B cell (primary cell): Measurements from ENCODE around the gene SRGAP1. TPM values are rescaled to one million over a fixed set of nuclear protein-coding genes. Genes with fewer than 3 reads are reported as not detected.

Experiments
- ATAC-seq: fragments of 200-7000 bp; cut with Tn5 transposase; one replicate; pipeline ENCODE4 v1.10.0; 2021; ENCODE audit warnings: low read depth, mild to moderate bottlenecking, moderate number of reproducible peaks, moderate library complexity
- CTCF ChIA-PET: fragments of 350-600 bp; sonication (Branson Sonifier 250); formaldehyde crosslinking; loops from one replicate; lab custom pipeline; 2021; ENCODE audit warnings: antibody characterized with exemption, inconsistent platforms; lab: Charles Lee
- POLR2A ChIA-PET: fragments of 350-600 bp; sonication (Branson Sonifier 250); formaldehyde crosslinking; loops from one replicate; lab custom pipeline; 2021; ENCODE audit warnings: antibody characterized with exemption; lab: Charles Lee
- DNase-seq: peaks from one replicate; pipeline ENCODE4 v3.0.0; 2013
- H2AFZ ChIP-seq: 2 replicates; pipeline ENCODE4 v1.6.1; 2012; ENCODE audit warnings: mild to moderate bottlenecking, low read depth, low read length; ENCODE audit not compliant: insufficient read depth, poor library complexity, severe bottlenecking
- H3K27ac ChIP-seq, 2 donors: 1 replicate in 1 of 2; 2 replicates in 1 of 2; pipeline ENCODE4 v1.5.1; 2012 to 2013; ENCODE audit warnings: low read length in 2 of 2, mild to moderate bottlenecking in 2 of 2, moderate library complexity in 1 of 2
- H3K27me3 ChIP-seq, 4 experiments: fragments of 200-600 bp in 1 of 4; sonication (generic) in 1 of 4; replicated peaks in 1 of 4; 1 replicate in 2 of 4; 2 replicates in 2 of 4; pipeline versions ENCODE4 v1.6.1 to v1.7.0; 2013 to 2016; ENCODE audit warnings: low read length in 3 of 4, mild to moderate bottlenecking in 2 of 4, mixed read lengths in 1 of 4, moderate library complexity in 1 of 4; ENCODE audit not compliant: insufficient read depth in 4 of 4, control insufficient read depth in 3 of 4; ENCODE audit errors: control extremely low read depth in 1 of 4
- H3K36me3 ChIP-seq, 2 experiments: replicated peaks in 1 of 2; 1 replicate in 1 of 2; 2 replicates in 1 of 2; pipeline versions ENCODE4 v1.6.1 to v1.7.1; 2013; ENCODE audit warnings: low read length in 1 of 2; ENCODE audit not compliant: insufficient read depth in 2 of 2, control insufficient read depth in 1 of 2; ENCODE audit errors: control extremely low read depth in 1 of 2, extremely low read depth in 1 of 2
- H3K4me1 ChIP-seq, 2 donors: fragments of 200-600 bp in 1 of 2; sonication (generic) in 1 of 2; 1 replicate in 1 of 2; 2 replicates in 1 of 2; pipeline versions ENCODE4 v1.5.1 to v1.6.1; 2013 to 2017; ENCODE audit warnings: low read length in 2 of 2; ENCODE audit not compliant: control insufficient read depth in 2 of 2, insufficient read depth in 2 of 2
- H3K4me2 ChIP-seq: replicated peaks from 2 replicates; pipeline ENCODE3; 2012; ENCODE audit warnings: mild to moderate bottlenecking, low read depth, low read length; ENCODE audit not compliant: poor library complexity, severe bottlenecking
- H3K4me3 ChIP-seq, 5 experiments: fragments of 200-600 bp in 1 of 5; sonication (generic) in 1 of 5; 1 replicate in 3 of 5; 2 replicates in 2 of 5; pipeline versions ENCODE4 v1.5.1 to v1.7.0; 2011 to 2016; ENCODE audit warnings: low read length in 4 of 5, mild to moderate bottlenecking in 4 of 5, low read depth in 2 of 5, control low read depth in 1 of 5, moderate library complexity in 1 of 5; ENCODE audit not compliant: insufficient read depth in 1 of 5; ENCODE audit errors: control extremely low read depth in 1 of 5, extremely low read depth in 1 of 5
- H3K79me2 ChIP-seq: fragments of 200-600 bp; sonication (generic); one replicate; pipeline ENCODE4 v1.6.0; 2016; ENCODE audit warnings: low read length; ENCODE audit not compliant: control insufficient read depth, insufficient read depth
- H3K9ac ChIP-seq: fragments of 200-600 bp; sonication (generic); 2 replicates; pipeline ENCODE4 v1.6.1; 2017; ENCODE audit warnings: mild to moderate bottlenecking, low read length, moderate library complexity
- H3K9me3 ChIP-seq, 3 donors: one replicate each; pipeline versions ENCODE4 v1.6.1 to v1.7.1; 2013; ENCODE audit warnings: low read length in 2 of 3; ENCODE audit not compliant: control insufficient read depth in 2 of 3, insufficient read depth in 1 of 3; ENCODE audit errors: control extremely low read depth in 1 of 3
- H4K20me1 ChIP-seq: 2 replicates; pipeline ENCODE4 v1.6.0; 2012; ENCODE audit warnings: mild to moderate bottlenecking, low read length; ENCODE audit not compliant: insufficient read depth, control insufficient read depth, poor library complexity, severe bottlenecking
- H3K27ac Mint-ChIP-seq: one replicate; pipeline ENCODE4 v1.8.0; 2021; ENCODE audit warnings: mixed read lengths
- H3K27me3 Mint-ChIP-seq: one replicate; pipeline ENCODE4 v1.8.0; 2021; ENCODE audit warnings: mixed read lengths
- H3K4me1 Mint-ChIP-seq: one replicate; pipeline ENCODE4 v1.8.0; 2021; ENCODE audit warnings: mixed read lengths
- H3K4me3 Mint-ChIP-seq: one replicate; pipeline ENCODE4 v1.8.0; 2021; ENCODE audit warnings: mixed read lengths
- H3K9me3 Mint-ChIP-seq: one replicate; pipeline ENCODE4 v1.8.0; 2022; ENCODE audit warnings: mixed read lengths; ENCODE audit not compliant: insufficient read depth
- EZH2 ChIP-seq: IDR thresholded peaks from 2 replicates; pipeline ENCODE4 v1.6.1; 2012; ENCODE audit warnings: borderline replicate concordance, low read depth, mild to moderate bottlenecking, moderate library complexity, low read length; ENCODE audit not compliant: insufficient read depth, poor library complexity, severe bottlenecking
- WGBS: methylation state at CpG from one replicate; pipeline ENCODE4 v1.1.5; 2013; ENCODE audit warnings: missing lambda C conversion rate; ENCODE audit not compliant: insufficient coverage; 5-methylcytosine and 5-hydroxymethylcytosine counted together
- intact Hi-C: fragments of 100-400 bp; cut with micrococcal nuclease; formaldehyde crosslinking; loops from one replicate; pipeline ENCODE4 v1.10.0; 2022
- polyA plus RNA-seq: library from polyadenylated mRNA; depleted of rRNA; stranded (reverse); fragments of >200 nt; gene quantifications from 2 replicates; pipeline ENCODE4 v1.2.3, GENCODE V29; 2012
- total RNA-seq, 2 donors: library from RNA; stranded (reverse); fragments of 120-200 nt in 1 of 2; gene quantifications; 1 replicate in 1 of 2; 2 replicates in 1 of 2; pipeline versions ENCODE4 v1.2.3 to v1.2.4, GENCODE V29; 2013 to 2022
- TF ChIP-seq, protein P1 (sequence below): fragments of 200-600 bp; IDR thresholded peaks from one replicate; pipeline ENCODE4 v1.8.0; 2022; ENCODE audit warnings: antibody characterized with exemption, mild to moderate bottlenecking

The SRGAP1 gene
- total and polyA plus RNA-seq, 2 donors (not counting 1 experiment from before 2014, with no cell fraction given) = under 0.01 to 0.22 TPM

DNA sequence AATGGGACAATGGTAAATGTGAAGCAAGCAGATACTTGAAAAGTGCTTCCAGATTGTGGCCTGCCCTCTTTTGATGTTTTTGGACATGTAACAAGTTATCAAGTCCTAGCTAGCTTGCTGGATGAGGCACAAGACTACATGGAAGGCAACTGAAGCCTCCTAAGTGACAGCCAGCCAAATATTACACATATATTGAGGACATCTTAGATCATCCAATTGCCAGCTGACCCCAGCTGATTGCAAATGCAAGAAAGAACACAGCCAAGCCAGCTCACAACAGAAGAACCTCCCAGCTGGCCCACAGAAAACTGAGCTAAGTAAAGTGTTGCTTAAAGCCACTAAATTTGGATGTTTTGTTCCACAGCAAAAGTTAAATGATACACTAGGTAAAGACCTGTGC is 156.9 kb downstream of the SRGAP1 start:
- Mint-ChIP-seq H3K4me3 (no peak overlapping the region), H3K27me3 (peaks cover 13% of the 10 kb centered on the region), H3K4me1 (no peaks in the 10 kb centered on the region), H3K9me3 (no peaks in the 10 kb centered on the region), H3K27ac (no peak overlapping the region)
- DNase-seq (no peak), ATAC-seq (no peak)
- TF ChIP-seq EZH2 = no peak
- TF ChIP-seq, protein P1, sequence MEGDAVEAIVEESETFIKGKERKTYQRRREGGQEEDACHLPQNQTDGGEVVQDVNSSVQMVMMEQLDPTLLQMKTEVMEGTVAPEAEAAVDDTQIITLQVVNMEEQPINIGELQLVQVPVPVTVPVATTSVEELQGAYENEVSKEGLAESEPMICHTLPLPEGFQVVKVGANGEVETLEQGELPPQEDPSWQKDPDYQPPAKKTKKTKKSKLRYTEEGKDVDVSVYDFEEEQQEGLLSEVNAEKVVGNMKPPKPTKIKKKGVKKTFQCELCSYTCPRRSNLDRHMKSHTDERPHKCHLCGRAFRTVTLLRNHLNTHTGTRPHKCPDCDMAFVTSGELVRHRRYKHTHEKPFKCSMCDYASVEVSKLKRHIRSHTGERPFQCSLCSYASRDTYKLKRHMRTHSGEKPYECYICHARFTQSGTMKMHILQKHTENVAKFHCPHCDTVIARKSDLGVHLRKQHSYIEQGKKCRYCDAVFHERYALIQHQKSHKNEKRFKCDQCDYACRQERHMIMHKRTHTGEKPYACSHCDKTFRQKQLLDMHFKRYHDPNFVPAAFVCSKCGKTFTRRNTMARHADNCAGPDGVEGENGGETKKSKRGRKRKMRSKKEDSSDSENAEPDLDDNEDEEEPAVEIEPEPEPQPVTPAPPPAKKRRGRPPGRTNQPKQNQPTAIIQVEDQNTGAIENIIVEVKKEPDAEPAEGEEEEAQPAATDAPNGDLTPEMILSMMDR = no peak
- H3K27me3 ChIP-seq = no peaks in the 10 kb centered on the region
- H3K4me2 ChIP-seq = no peak overlapping the region
- no peaks in the 10 kb centered on the region for H4K20me1 ChIP-seq
- intact Hi-C loops = no loop called here
- ChIA-PET POLR2A (no interaction called here), CTCF (interaction anchor here (0.6 kb wide), 2 partner anchors 53 to 190 kb away, joined by 3 to 5 read pairs; no protein-coding TSS in a partner anchor)
- H3K27ac ChIP-seq = no peak overlapping the region
- H3K9ac ChIP-seq = no peak overlapping the region
- no peak overlapping the region for H3K4me3 ChIP-seq
- no peak overlapping the region for H2AFZ ChIP-seq
- H3K9me3 ChIP-seq = peaks cover 0 to 3% (median 0%) of the 10 kb centered on the region in 3 donors
- no peaks in the 10 kb centered on the region for H3K4me1 ChIP-seq
- H3K79me2 ChIP-seq = no peaks in the 10 kb centered on the region
- H3K36me3 ChIP-seq = no peaks in the 10 kb centered on the region

DNA sequence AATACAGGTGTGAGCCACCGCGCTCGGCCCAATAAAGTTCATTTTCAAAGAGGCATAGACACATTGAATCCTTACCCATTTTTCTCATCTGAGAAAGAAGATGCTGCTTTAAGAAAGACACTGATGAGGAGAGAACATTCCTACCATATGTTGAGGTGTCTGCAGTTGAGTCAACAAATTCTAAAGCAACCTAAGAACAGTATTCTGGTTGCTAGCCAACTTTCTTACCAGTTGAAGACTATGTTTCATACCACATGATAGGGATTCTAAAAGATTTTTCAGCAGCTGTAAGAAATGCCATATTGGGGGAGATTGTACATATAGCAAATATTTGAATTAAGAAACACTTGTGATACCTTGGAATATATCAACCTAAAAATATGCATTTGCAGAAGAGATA is 160.1 kb downstream of the SRGAP1 start:
- DNase-seq = no peak
- no peak for ATAC-seq
- Histone ChIP-seq H3K9me3 (peaks cover 0 to 3% (median 0%) of the 10 kb centered on the region in 3 donors), H3K9ac (no peak overlapping the region), H3K27ac (no peak overlapping the region), H3K36me3 (no peaks in the 10 kb centered on the region), H4K20me1 (no peaks in the 10 kb centered on the region), H2AFZ (no peak overlapping the region), H3K27me3 (no peaks in the 10 kb centered on the region), H3K4me1 (no peaks in the 10 kb centered on the region), H3K79me2 (no peaks in the 10 kb centered on the region), H3K4me2 (no peak overlapping the region), H3K4me3 (no peak overlapping the region)
- no CpG with 5 or more reads among the region's 3 CpGs for WGBS
- Mint-ChIP-seq H3K9me3 (no peaks in the 10 kb centered on the region), H3K27ac (no peak overlapping the region), H3K4me3 (no peak overlapping the region), H3K27me3 (peaks cover 4% of the 10 kb centered on the region), H3K4me1 (no peaks in the 10 kb centered on the region)
- CTCF ChIA-PET = no interaction called here
- no peak for TF ChIP-seq EZH2
- TF ChIP-seq, protein P1 = no peak
- intact Hi-C loops = no loop called here
- POLR2A ChIA-PET = no interaction called here
